A549 (cell line): ENCODE results near the gene PXDC1. TPM values are rescaled to one million over a fixed set of nuclear protein-coding genes. Genes with fewer than 3 reads are reported as not detected.
A peak's percentile ranks its signal among the peaks of the same experiment; 100 is the strongest.

ENCODE experiments used
- ATAC-seq, 2 experiments: fragments of 200-7000 bp in 1 of 2; fragments of >200 bp in 1 of 2; cut with Nextera tagmentation in 1 of 2; cut with Tn5 transposase in 1 of 2; 3 replicates each; pipeline versions ENCODE4 v1.8.0 to v1.9.1; 2018 to 2020; ENCODE audit warnings: mild to moderate bottlenecking in 1 of 2, moderate library complexity in 1 of 2
- CTCF ChIA-PET: fragments of 300-600 bp; sonication (Branson Sonifier 250); formaldehyde crosslinking; extraction: SDS; loops from one replicate; lab custom pipeline; 2021; ENCODE audit warnings: antibody characterized with exemption, inconsistent platforms; lab: Yijun Ruan, JAX
- POLR2A ChIA-PET: fragments of 350-600 bp; formaldehyde crosslinking; extraction: SDS; loops from one replicate; lab custom pipeline; 2021; ENCODE audit warnings: antibody characterized with exemption, inconsistent platforms; lab: Yijun Ruan, JAX
- DNase-seq, 2 experiments: peaks; one replicate each; pipeline versions ENCODE4 v3.0.0 to v3.0.0-alpha.2; 2011 to 2016; ENCODE audit warnings: low read depth in 1 of 2, low spot score in 1 of 2
- FAIRE-seq: peaks from 2 replicates; lab custom pipeline; 2011; peaks lifted over from hg19 to GRCh38; lab: Jason Lieb, UNC
- H3K27ac ChIP-seq, 2 experiments: fragments of >200 bp; sonication (Bioruptor Twin); formaldehyde crosslinking; 3 replicates each; pipeline ENCODE4 v1.5.1; 2016 to 2017
- H3K4me1 ChIP-seq: fragments of >200 bp; sonication (Bioruptor Twin); formaldehyde crosslinking; 3 replicates; pipeline ENCODE4 v1.6.1; 2016
- H3K4me2 ChIP-seq: fragments of >200 bp; sonication (Bioruptor Twin); formaldehyde crosslinking; 3 replicates; pipeline ENCODE4 v1.6.1; 2016
- H3K4me3 ChIP-seq: fragments of >200 bp; sonication (Bioruptor Twin); formaldehyde crosslinking; 3 replicates; pipeline ENCODE4 v1.5.1; 2016
- H3K9me3 ChIP-seq: fragments of >200 bp; sonication (Bioruptor Twin); formaldehyde crosslinking; 3 replicates; pipeline ENCODE4 v1.6.1; 2016
- CBX2 ChIP-seq: fragments of 200-600 bp; sonication (generic); IDR thresholded peaks from 2 replicates; pipeline ENCODE4 v1.6.1; 2016; ENCODE audit warnings: low read depth, mild to moderate bottlenecking, borderline replicate concordance
- CHD2 ChIP-seq: fragments of 150-350 bp; IDR thresholded peaks from 2 replicates; pipeline ENCODE4 v1.6.1; 2014; ENCODE audit warnings: low read length; ENCODE audit not compliant: partially characterized antibody
- EP300 ChIP-seq, 2 experiments: fragments of >200 bp; sonication (Bioruptor Twin); formaldehyde crosslinking; IDR thresholded peaks; 2 replicates in 1 of 2; 3 replicates in 1 of 2; pipeline ENCODE4 v1.6.1; 2016 to 2017
- ESRRA ChIP-seq: fragments of 150-350 bp; IDR thresholded peaks from 2 replicates; pipeline ENCODE4 v1.6.1; 2014; ENCODE audit warnings: mild to moderate bottlenecking, low read length, borderline replicate concordance
- HOXA7 ChIP-seq: fragments of 250-450 bp; sonication (Bioruptor Pico); IDR thresholded peaks from 2 replicates; pipeline ENCODE4 v1.5.0; 2020; ENCODE audit warnings: mild to moderate bottlenecking, moderate library complexity
- JUN ChIP-seq, 2 experiments: fragments of >200 bp; sonication (Bioruptor Twin); formaldehyde crosslinking; IDR thresholded peaks; 2 replicates in 1 of 2; 3 replicates in 1 of 2; pipeline ENCODE4 v1.6.1; 2016 to 2017
- JUNB ChIP-seq: fragments of >200 bp; sonication (Bioruptor Twin); formaldehyde crosslinking; IDR thresholded peaks from 2 replicates; pipeline ENCODE4 v1.6.1; 2016
- KDM1A ChIP-seq: fragments of 200-600 bp; sonication (generic); IDR thresholded peaks from 2 replicates; pipeline ENCODE4 v1.6.1; 2016; ENCODE audit warnings: low read depth, mild to moderate bottlenecking
- KDM5A ChIP-seq: fragments of 200-600 bp; sonication (generic); IDR thresholded peaks from 2 replicates; pipeline ENCODE4 v1.6.1; 2016; ENCODE audit warnings: antibody characterized with exemption, mild to moderate bottlenecking
- MAZ ChIP-seq: fragments of 150-350 bp; IDR thresholded peaks from 2 replicates; pipeline ENCODE4 v1.6.1; 2014; ENCODE audit warnings: antibody characterized with exemption, low read depth, low read length, borderline replicate concordance
- PHF8 ChIP-seq: fragments of 200-600 bp; sonication (generic); IDR thresholded peaks from 2 replicates; pipeline ENCODE4 v1.6.1; 2016; ENCODE audit warnings: low read depth, mild to moderate bottlenecking, antibody characterized with exemption, moderate library complexity, borderline replicate concordance
- SREBF2 ChIP-seq: fragments of 450-650 bp; IDR thresholded peaks from 2 replicates; pipeline ENCODE4 v1.6.1; 2014; ENCODE audit warnings: mild to moderate bottlenecking, moderate library complexity
- ZNF302 ChIP-seq: fragments of 250-450 bp; sonication (Bioruptor Pico); IDR thresholded peaks from 2 replicates; pipeline ENCODE4 v1.9.0; 2021; ENCODE audit warnings: inconsistent platforms, mild to moderate bottlenecking, moderate library complexity
- WGBS: methylation state at CpG from one replicate; pipeline ENCODE4 v1.1.6; 2017; ENCODE audit errors: missing lambda C conversion rate; 5-methylcytosine and 5-hydroxymethylcytosine counted together
- polyA plus RNA-seq, 4 experiments: library from polyadenylated mRNA; depleted of rRNA in 3 of 4; stranded (reverse); fragments of >200 nt; fragmentation: RNase III in 1 of 4; extraction: RNeasy Plus Mini Kit Qiagen cat#74134 plus additional on column Dnase treatment in 1 of 4; gene quantifications; 2 replicates in 3 of 4; 3 replicates in 1 of 4; pipeline ENCODE4 v1.2.3, GENCODE V29; 2011 to 2017
- TF ChIP-seq, protein P1 (sequence below): fragments of 450-650 bp; IDR thresholded peaks from 2 replicates; pipeline ENCODE4 v1.6.1; 2014; ENCODE audit warnings: antibody characterized with exemption
- TF ChIP-seq, protein P2 (sequence below): fragments of 150-350 bp; IDR thresholded peaks from 2 replicates; pipeline ENCODE4 v1.6.1; 2014; ENCODE audit warnings: low read depth, mild to moderate bottlenecking, low read length
- TF ChIP-seq, protein P3 (sequence below): fragments of 250-450 bp; sonication (Bioruptor Pico); IDR thresholded peaks from 2 replicates; pipeline ENCODE4 v1.5.0; 2021; ENCODE audit warnings: mild to moderate bottlenecking, moderate library complexity, borderline replicate concordance
- TF ChIP-seq, protein P4 (sequence below): IDR thresholded peaks from 2 replicates; pipeline ENCODE4 v1.6.1; 2012
- TF ChIP-seq, protein P5 (sequence below): fragments of 200-600 bp; sonication (generic); IDR thresholded peaks from 2 replicates; pipeline ENCODE4 v1.6.1; 2016; ENCODE audit warnings: antibody characterized with exemption, mild to moderate bottlenecking, moderate library complexity
- TF ChIP-seq, protein P6 (sequence below): IDR thresholded peaks from 2 replicates; pipeline ENCODE4 v1.6.1; 2012

PXDC1 gene
- polyA plus RNA-seq, 2 of the 4 experiments (the other 2 are of a cell fraction): 2.5 to 6.6 TPM

DNA sequence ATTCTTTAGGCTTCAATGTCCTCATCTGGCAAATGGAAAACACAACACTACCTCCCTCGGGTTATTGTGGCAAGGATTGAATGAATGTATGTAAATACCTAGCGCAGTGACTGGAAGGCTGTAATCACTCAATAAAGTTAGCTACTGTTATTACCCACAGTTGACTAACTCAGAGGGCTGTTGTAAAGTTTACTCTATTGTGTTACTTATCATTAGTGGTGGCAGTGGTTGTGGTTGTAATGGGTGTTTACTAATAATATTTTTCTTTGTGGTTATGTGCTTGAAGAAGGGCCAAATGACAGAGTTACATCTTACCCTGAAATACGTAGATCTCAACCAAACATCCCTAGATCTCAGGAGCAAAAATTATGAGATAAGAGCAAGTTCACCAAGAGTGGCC lies 42.0 kb upstream of the PXDC1 start:
- H3K4me1 ChIP-seq: peaks cover 33% of the 10 kb centered on the region
- no peaks in the 10 kb centered on the region for H3K9me3 ChIP-seq
- ChIA-PET CTCF (interaction anchor here (0.5 to 1.8 kb wide), 3 partner anchors 24 to 44 kb away, joined by 3 to 4 read pairs (median 3); no protein-coding TSS in a partner anchor), POLR2A (no interaction called here)
- FAIRE-seq (no peak), DNase-seq (no peak), ATAC-seq (no peak)
- H3K4me3 ChIP-seq: no peak overlapping the region
- no peak overlapping the region for H3K27ac ChIP-seq
- TF ChIP-seq PHF8 (no peak), CBX2 (no peak), HOXA7 (CRISPR knock-in tag) (no peak), JUN (IDR thresholded peaks at IDR 0.05) (no peak)
- TF ChIP-seq, protein P1, sequence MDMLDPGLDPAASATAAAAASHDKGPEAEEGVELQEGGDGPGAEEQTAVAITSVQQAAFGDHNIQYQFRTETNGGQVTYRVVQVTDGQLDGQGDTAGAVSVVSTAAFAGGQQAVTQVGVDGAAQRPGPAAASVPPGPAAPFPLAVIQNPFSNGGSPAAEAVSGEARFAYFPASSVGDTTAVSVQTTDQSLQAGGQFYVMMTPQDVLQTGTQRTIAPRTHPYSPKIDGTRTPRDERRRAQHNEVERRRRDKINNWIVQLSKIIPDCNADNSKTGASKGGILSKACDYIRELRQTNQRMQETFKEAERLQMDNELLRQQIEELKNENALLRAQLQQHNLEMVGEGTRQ: no peak
- TF ChIP-seq, protein P2, sequence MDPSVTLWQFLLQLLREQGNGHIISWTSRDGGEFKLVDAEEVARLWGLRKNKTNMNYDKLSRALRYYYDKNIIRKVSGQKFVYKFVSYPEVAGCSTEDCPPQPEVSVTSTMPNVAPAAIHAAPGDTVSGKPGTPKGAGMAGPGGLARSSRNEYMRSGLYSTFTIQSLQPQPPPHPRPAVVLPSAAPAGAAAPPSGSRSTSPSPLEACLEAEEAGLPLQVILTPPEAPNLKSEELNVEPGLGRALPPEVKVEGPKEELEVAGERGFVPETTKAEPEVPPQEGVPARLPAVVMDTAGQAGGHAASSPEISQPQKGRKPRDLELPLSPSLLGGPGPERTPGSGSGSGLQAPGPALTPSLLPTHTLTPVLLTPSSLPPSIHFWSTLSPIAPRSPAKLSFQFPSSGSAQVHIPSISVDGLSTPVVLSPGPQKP: no peak
- no peak overlapping the region for H3K4me2 ChIP-seq
- WGBS: 87% methylated on average over 3 of the region's 3 CpGs

DNA sequence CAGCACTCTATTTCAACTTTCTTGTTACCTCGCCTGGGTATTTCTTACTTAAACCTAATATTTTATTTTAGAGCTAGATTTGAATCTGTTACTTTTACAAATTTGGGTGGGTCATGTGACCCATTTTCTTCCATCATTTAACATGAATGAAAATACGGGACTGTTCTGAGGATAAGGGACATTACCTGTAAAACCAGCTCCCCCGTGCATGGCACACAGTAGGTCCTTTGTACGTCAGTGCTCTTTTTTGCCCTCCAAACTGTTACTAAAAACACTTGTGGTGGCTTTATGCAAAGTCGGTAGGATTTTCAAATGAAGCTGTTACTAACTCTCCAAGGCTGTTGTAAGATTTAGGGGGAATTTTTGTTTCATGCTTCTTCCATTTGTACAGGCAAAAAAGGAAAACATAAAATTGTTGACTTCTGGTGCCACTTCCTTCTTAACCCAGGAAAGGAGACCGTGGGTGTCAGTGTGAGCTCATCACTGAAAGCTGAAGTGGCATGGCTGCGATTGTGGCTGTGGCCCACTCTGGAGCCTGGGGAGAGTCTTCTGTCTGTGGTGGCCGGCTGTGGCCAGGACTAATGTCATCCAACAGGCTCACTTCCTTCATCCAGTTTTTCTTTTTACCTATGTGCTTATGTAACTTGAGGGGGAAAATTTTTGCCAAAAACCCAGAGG lies 40.2 kb upstream of the PXDC1 start:
- ATAC-seq (no peak), FAIRE-seq (no peak), DNase-seq (no peak)
- CTCF ChIA-PET: interaction anchor here (1.0 to 1.8 kb wide), 6 partner anchors 13 to 187 kb away, joined by 3 to 6 read pairs (median 3); no protein-coding TSS in a partner anchor
- WGBS: 86% methylated on average over 8 of the region's 8 CpGs
- TF ChIP-seq, protein P3, sequence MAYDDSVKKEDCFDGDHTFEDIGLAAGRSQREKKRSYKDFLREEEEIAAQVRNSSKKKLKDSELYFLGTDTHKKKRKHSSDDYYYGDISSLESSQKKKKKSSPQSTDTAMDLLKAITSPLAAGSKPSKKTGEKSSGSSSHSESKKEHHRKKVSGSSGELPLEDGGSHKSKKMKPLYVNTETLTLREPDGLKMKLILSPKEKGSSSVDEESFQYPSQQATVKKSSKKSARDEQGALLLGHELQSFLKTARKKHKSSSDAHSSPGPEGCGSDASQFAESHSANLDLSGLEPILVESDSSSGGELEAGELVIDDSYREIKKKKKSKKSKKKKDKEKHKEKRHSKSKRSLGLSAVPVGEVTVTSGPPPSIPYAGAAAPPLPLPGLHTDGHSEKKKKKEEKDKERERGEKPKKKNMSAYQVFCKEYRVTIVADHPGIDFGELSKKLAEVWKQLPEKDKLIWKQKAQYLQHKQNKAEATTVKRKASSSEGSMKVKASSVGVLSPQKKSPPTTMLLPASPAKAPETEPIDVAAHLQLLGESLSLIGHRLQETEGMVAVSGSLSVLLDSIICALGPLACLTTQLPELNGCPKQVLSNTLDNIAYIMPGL (CRISPR knock-in tag): no peak
- TF ChIP-seq EP300 (IDR thresholded peaks at IDR 0.05) (no peak), ZNF302 (CRISPR knock-in tag) (no peak)
- H3K4me2 ChIP-seq: no peak overlapping the region
- no peaks in the 10 kb centered on the region for H3K9me3 ChIP-seq
- peaks cover 16% of the 10 kb centered on the region; the same call in 2 of the 3 replicates for H3K4me1 ChIP-seq
- POLR2A ChIA-PET: interaction anchor here (0.7 kb wide), 1 partner anchor 39 kb away, joined by 3 read pairs; no protein-coding TSS in a partner anchor
- no peak overlapping the region for H3K27ac ChIP-seq
- H3K4me3 ChIP-seq: no peak overlapping the region

DNA sequence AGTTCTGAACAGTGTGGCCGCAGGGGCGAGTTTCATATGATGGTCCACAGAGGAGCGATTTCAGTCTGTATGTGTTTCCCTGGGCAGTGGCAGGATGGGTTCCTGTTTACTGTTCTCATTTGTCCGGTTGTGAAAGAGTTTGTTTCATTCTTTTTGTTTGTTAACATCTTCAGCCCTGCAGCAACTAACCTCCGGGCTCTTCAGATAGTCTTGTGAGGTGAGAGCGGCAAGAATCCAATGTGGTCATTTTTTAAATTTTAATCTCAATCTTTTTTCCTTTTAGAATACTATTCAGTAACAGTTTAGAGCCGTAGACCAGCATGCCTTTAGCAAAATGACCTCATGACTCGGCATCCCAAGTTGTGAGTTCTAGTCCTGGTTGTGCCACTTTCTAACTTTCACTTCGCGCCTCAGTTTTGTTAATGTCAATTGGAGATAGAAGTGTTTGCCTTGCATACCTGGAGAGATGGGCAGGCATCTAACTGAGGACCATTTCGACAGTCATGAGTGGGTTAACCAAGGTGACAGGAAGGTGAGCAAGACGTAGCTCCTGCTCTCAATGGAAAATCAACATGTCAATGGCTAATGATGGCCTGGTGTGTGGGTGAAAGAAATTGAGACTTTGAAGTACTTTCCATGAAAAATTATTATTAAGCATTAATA lies 38.5 kb upstream of the PXDC1 start:
- POLR2A ChIA-PET: no interaction called here
- WGBS: 85% methylated on average over 12 of the region's 12 CpGs
- FAIRE-seq: no peak
- no peak for TF ChIP-seq ESRRA
- TF ChIP-seq, protein P2: no peak
- TF ChIP-seq KDM1A: no peak
- TF ChIP-seq, protein P4, sequence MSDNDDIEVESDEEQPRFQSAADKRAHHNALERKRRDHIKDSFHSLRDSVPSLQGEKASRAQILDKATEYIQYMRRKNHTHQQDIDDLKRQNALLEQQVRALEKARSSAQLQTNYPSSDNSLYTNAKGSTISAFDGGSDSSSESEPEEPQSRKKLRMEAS: no peak
- TF ChIP-seq JUNB: no peak
- no peak for TF ChIP-seq MAZ
- no peak for TF ChIP-seq CHD2
- TF ChIP-seq SREBF2: no peak
- no peak for TF ChIP-seq KDM5A
- TF ChIP-seq, protein P5, sequence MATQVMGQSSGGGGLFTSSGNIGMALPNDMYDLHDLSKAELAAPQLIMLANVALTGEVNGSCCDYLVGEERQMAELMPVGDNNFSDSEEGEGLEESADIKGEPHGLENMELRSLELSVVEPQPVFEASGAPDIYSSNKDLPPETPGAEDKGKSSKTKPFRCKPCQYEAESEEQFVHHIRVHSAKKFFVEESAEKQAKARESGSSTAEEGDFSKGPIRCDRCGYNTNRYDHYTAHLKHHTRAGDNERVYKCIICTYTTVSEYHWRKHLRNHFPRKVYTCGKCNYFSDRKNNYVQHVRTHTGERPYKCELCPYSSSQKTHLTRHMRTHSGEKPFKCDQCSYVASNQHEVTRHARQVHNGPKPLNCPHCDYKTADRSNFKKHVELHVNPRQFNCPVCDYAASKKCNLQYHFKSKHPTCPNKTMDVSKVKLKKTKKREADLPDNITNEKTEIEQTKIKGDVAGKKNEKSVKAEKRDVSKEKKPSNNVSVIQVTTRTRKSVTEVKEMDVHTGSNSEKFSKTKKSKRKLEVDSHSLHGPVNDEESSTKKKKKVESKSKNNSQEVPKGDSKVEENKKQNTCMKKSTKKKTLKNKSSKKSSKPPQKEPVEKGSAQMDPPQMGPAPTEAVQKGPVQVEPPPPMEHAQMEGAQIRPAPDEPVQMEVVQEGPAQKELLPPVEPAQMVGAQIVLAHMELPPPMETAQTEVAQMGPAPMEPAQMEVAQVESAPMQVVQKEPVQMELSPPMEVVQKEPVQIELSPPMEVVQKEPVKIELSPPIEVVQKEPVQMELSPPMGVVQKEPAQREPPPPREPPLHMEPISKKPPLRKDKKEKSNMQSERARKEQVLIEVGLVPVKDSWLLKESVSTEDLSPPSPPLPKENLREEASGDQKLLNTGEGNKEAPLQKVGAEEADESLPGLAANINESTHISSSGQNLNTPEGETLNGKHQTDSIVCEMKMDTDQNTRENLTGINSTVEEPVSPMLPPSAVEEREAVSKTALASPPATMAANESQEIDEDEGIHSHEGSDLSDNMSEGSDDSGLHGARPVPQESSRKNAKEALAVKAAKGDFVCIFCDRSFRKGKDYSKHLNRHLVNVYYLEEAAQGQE: no peak
- TF ChIP-seq, protein P6, sequence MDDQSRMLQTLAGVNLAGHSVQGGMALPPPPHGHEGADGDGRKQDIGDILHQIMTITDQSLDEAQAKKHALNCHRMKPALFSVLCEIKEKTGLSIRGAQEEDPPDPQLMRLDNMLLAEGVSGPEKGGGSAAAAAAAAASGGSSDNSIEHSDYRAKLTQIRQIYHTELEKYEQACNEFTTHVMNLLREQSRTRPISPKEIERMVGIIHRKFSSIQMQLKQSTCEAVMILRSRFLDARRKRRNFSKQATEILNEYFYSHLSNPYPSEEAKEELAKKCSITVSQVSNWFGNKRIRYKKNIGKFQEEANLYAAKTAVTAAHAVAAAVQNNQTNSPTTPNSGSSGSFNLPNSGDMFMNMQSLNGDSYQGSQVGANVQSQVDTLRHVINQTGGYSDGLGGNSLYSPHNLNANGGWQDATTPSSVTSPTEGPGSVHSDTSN: no peak

More for the DNA sequence above, 38.5 kb upstream of the PXDC1 start:
- no peaks in the 10 kb centered on the region for H3K9me3 ChIP-seq
- DNase-seq: no peak
- H3K4me2 ChIP-seq: no peak overlapping the region
- CTCF ChIA-PET: interaction anchor here (1.0 kb wide), 1 partner anchor 59 kb away, joined by 4 read pairs; no protein-coding TSS in a partner anchor
- no peak overlapping the region for H3K4me3 ChIP-seq
- ATAC-seq: peak in 1 of 2 experiments; percentile 21; a peak in 1 of 6 replicates
- peak overlapping the region in 1 of 2 experiments; percentile 53; a peak in 3 of 6 replicates for H3K27ac ChIP-seq
- peaks cover 19% of the 10 kb centered on the region; the same call in 2 of the 3 replicates for H3K4me1 ChIP-seq
